GM12878 (cell line): ENCODE results near the gene OPN1LW. TPM values are rescaled to one million over a fixed set of nuclear protein-coding genes. Genes with fewer than 3 reads are reported as not detected.
A peak's percentile ranks its signal among the peaks of the same experiment; 100 is the strongest.

ENCODE experiments used
- ATAC-seq: fragments of 200-7000 bp; cut with Tn5 transposase; 3 replicates; pipeline ENCODE4 v1.9.1; 2020; ENCODE audit warnings: mild to moderate bottlenecking, moderate library complexity
- BruUV-seq: library from RNA; stranded (reverse); fragments of 400-500 nt; replicated peaks from 2 replicates; lab custom pipeline; 2021; lab: Mats Ljungman, UMichigan
- CTCF ChIA-PET: fragments of 300-600 bp; sonication (Branson Sonifier 250); formaldehyde crosslinking; extraction: SDS; loops from one replicate; lab custom pipeline; 2021; ENCODE audit warnings: inconsistent platforms; lab: Yijun Ruan, JAX
- POLR2A ChIA-PET: fragments of 350-600 bp; formaldehyde crosslinking; extraction: SDS; loops from one replicate; lab custom pipeline; 2021; ENCODE audit warnings: inconsistent platforms; lab: Charles Lee
- RAD21 ChIA-PET: fragments of 300-600 bp; sonication (Branson Sonifier 250); formaldehyde crosslinking; loops from one replicate; lab custom pipeline; 2023; ENCODE audit warnings: antibody characterized with exemption; ENCODE audit not compliant: unreplicated experiment; lab: Charles Lee
- SMC1A ChIA-PET: fragments of 300-600 bp; sonication (Branson Sonifier 250); formaldehyde crosslinking; loops from one replicate; lab custom pipeline; 2023; ENCODE audit not compliant: unreplicated experiment, uncharacterized antibody; lab: Charles Lee
- DNase-seq: peaks from one replicate; pipeline ENCODE4 v3.0.0-alpha.2; 2011; ENCODE audit warnings: low read depth, low spot score
- FAIRE-seq: peaks from 3 replicates; lab custom pipeline; 2011; peaks lifted over from hg19 to GRCh38; lab: Jason Lieb, UNC
- H2AFZ ChIP-seq: 2 replicates; pipeline ENCODE4 v1.6.0; 2011; ENCODE audit warnings: low read depth, low read length, control low read depth; ENCODE audit not compliant: control insufficient read depth
- H3K27ac ChIP-seq: 2 replicates; pipeline ENCODE4 v1.5.1; 2011; ENCODE audit warnings: control low read depth; ENCODE audit not compliant: control insufficient read depth, insufficient read depth
- H3K27me3 ChIP-seq, 2 experiments: replicated peaks in 1 of 2; 2 replicates each; pipeline versions ENCODE4 v1.6.0 to v1.6.1; 2011; ENCODE audit warnings: low read length in 1 of 2; ENCODE audit not compliant: control insufficient read depth in 2 of 2, insufficient read depth in 2 of 2
- H3K36me3 ChIP-seq, 2 experiments: 2 replicates each; pipeline ENCODE4 v1.5.1; 2011; ENCODE audit warnings: low read length in 1 of 2; ENCODE audit not compliant: control insufficient read depth in 2 of 2, insufficient read depth in 2 of 2
- H3K4me1 ChIP-seq: 2 replicates; pipeline ENCODE4 v1.6.1; 2011; ENCODE audit warnings: mild to moderate bottlenecking, low read length, moderate library complexity, mixed read lengths; ENCODE audit not compliant: control insufficient read depth, insufficient read depth
- H3K4me2 ChIP-seq: 2 replicates; pipeline ENCODE4 v1.6.0; 2011; ENCODE audit warnings: control low read depth; ENCODE audit not compliant: control insufficient read depth, insufficient read depth
- H3K4me3 ChIP-seq: fragments of 200-600 bp; sonication (generic); 2 replicates; pipeline ENCODE4 v1.5.1; 2016
- H3K79me2 ChIP-seq: 2 replicates; pipeline ENCODE4 v1.6.0; 2011; ENCODE audit warnings: low read length; ENCODE audit not compliant: control insufficient read depth, insufficient read depth
- H3K9ac ChIP-seq: 2 replicates; pipeline ENCODE4 v1.8.0; 2011; ENCODE audit warnings: low read length, control low read depth, mixed read lengths; ENCODE audit not compliant: control insufficient read depth, insufficient read depth
- H3K9me3 ChIP-seq: replicated peaks from 3 replicates; pipeline ENCODE4 v1.5.1; 2011; ENCODE audit warnings: mild to moderate bottlenecking, low read length; ENCODE audit not compliant: control insufficient read depth, insufficient read depth
- H4K20me1 ChIP-seq: 2 replicates; pipeline ENCODE4 v1.6.0; 2011; ENCODE audit not compliant: control insufficient read depth, insufficient read depth
- GATAD2B ChIP-seq: fragments of 450-650 bp; conservative IDR thresholded peaks from 2 replicates; pipeline ENCODE4 v1.6.1; 2017; ENCODE audit warnings: low read depth, mild to moderate bottlenecking, moderate library complexity
- HCFC1 ChIP-seq: fragments of 150-350 bp; IDR thresholded peaks from 2 replicates; pipeline ENCODE4 v1.6.1; 2014; ENCODE audit warnings: low read length
- IKZF1 ChIP-seq: fragments of 450-650 bp; conservative IDR thresholded peaks from 2 replicates; pipeline ENCODE4 v1.6.1; 2017; ENCODE audit warnings: antibody characterized with exemption, mild to moderate bottlenecking
- NFYA ChIP-seq: IDR thresholded peaks from 2 replicates; pipeline ENCODE4 v1.6.1; 2011; ENCODE audit warnings: low read depth, mild to moderate bottlenecking, low read length, improper control_type of control experiment, borderline replicate concordance
- NRF1 ChIP-seq: conservative IDR thresholded peaks from 2 replicates; pipeline ENCODE4 v1.6.1; 2011; ENCODE audit warnings: mild to moderate bottlenecking, low read depth, low read length, improper control_type of control experiment
- POLR2A ChIP-seq: IDR thresholded peaks from 2 replicates; pipeline ENCODE4 v1.6.1; 2011; ENCODE audit warnings: low read depth, mild to moderate bottlenecking, low read length
- RUNX3 ChIP-seq: IDR thresholded peaks from 2 replicates; pipeline ENCODE4 v1.6.1; 2012; ENCODE audit warnings: low read length, inconsistent platforms
- TAF1 ChIP-seq: IDR thresholded peaks from 2 replicates; pipeline ENCODE4 v1.6.1; 2011; ENCODE audit warnings: mild to moderate bottlenecking, low read depth, low read length, borderline replicate concordance
- WGBS: methylation state at CpG from one replicate; pipeline ENCODE4 v1.1.6; 2016; ENCODE audit warnings: low lambda C conversion rate; ENCODE audit not compliant: insufficient replicate concordance, insufficient coverage; ENCODE audit errors: missing lambda C conversion rate; 5-methylcytosine and 5-hydroxymethylcytosine counted together
- in situ Hi-C: fragments of 300-500 bp; cut with MboI; formaldehyde crosslinking; loops from 9 replicates; pipeline ENCODE4 v1.14.3; 2018; ENCODE audit warnings: mixed read lengths
- intact Hi-C: fragments of 100-400 bp; cut with micrococcal nuclease; formaldehyde crosslinking; loops from one replicate; pipeline ENCODE4 v1.14.2; 2022; ENCODE audit not compliant: unreplicated experiment
- polyA plus RNA-seq, 11 experiments: library from polyadenylated mRNA; depleted of rRNA in 4 of 11; unstranded in 6 of 11; stranded (reverse) in 5 of 11; fragments of >200 nt; fragmentation: Nextera tagmentation in 4 of 11; fragmentation: Illumina TruSeq in 1 of 11; extraction: Ambion mirVana in 4 of 11; extraction: Trizol in 1 of 11; gene quantifications; 1 replicate in 1 of 11; 2 replicates in 10 of 11; pipeline versions ENCODE4 v1.2.1 to v1.2.3, GENCODE V29; 2011 to 2016; ENCODE audit warnings: inconsistent platforms in 2 of 11, missing spikeins in 2 of 11, low read depth in 1 of 11
- total RNA-seq, 4 experiments: library from RNA; depleted of rRNA in 3 of 4; stranded (reverse); fragments of >200 nt in 3 of 4; fragmentation: Illumina TruSeq in 1 of 4; extraction: Trizol in 1 of 4; gene quantifications; 2 replicates each; pipeline versions ENCODE4 v1.2.1 to v1.2.3, GENCODE V29; 2013 to 2021

The OPN1LW gene
- total and polyA plus RNA-seq, 10 of the 15 experiments (the other 5 are each of a cell fraction or from before 2014, with no cell fraction given): not detected

DNA sequence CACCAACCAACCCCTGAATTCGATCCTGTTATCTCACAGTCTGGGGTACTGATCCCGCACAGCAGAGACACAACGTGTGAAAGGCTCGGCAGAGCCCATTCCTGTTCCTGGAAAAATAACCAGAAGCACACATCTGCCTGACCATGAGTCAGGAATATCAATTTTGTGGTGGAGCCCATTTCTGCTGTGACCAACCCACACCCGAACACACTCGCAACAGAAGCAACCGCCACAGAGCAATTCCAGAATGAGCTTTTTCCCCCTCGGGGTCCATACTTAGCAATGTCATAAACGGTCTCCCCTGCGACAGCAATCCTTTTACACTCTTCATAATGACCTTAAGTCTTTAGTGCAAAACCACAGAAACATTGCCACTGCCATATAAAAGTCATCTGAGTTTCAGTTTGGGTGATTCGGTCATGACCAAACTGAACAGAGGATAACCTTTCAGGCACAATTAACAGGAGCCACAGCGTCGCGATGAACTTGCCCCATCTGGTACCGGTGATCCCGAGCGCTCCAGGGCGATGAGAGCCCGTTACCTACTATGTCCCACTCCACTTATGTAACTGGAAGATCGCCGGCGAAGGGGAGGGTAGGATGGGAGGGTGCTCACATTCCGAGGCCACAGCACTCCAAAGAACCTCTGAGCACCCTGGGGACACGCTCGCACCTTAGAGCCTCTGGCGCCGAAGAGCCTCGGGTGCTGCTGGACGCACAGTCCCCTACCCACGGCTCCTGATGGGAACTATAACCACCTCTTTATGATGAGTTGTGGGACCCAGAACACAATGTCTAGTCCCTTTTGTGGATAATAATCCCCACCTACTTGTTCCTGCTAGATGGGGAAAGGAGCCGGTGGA lies 47.7 kb upstream of the OPN1LW start:
- WGBS: 38% methylated on average over 31 of the region's 31 CpGs
- peak overlapping the region; percentile 81 for H3K4me2 ChIP-seq
- in situ Hi-C loops (no loop called here), intact Hi-C loops (loop anchor here (5.0 kb wide), 1 partner anchor 124 kb away; the partner anchor contains the start of genes HCFC1 and TMEM187)
- H3K4me1 ChIP-seq: no peaks in the 10 kb centered on the region; the same call in 1 of the 2 replicates
- POLR2A ChIA-PET: interaction anchor here (1.2 kb wide), 1 partner anchor 333 kb away, joined by 3 read pairs; the partner anchor contains the start of gene ATP6AP1
- TF ChIP-seq GATAD2B (no peak), POLR2A (0 out of 2 replicates have a peak, but pooled peaks have one; percentile 29), RUNX3 (peak; percentile 67)
- CTCF ChIA-PET: no interaction called here
- peak overlapping the region; percentile 79 for H3K9ac ChIP-seq
- peaks cover 50% of the 10 kb centered on the region for H3K79me2 ChIP-seq
- DNase-seq (no peak), FAIRE-seq (peak; percentile 56), ATAC-seq (peak; percentile 25)
- H3K9me3 ChIP-seq: no peaks in the 10 kb centered on the region
- H2AFZ ChIP-seq: no peak overlapping the region
- H3K27me3 ChIP-seq: no peaks in the 10 kb centered on the region
- H3K27ac ChIP-seq: peak overlapping the region; percentile 68
- RAD21 ChIA-PET: interaction anchor here (0.7 to 1.5 kb wide), 2 partner anchors 78 to 303 kb away, joined by 3 read pairs; no protein-coding TSS in a partner anchor
- TSS peak; percentile 57 for BruUV-seq
- SMC1A ChIA-PET: interaction anchor here (0.7 kb wide), 1 partner anchor 301 kb away, joined by 3 read pairs; no protein-coding TSS in a partner anchor
- H3K36me3 ChIP-seq: no peaks in the 10 kb centered on the region
- peak overlapping the region; percentile 73 for H3K4me3 ChIP-seq
- H4K20me1 ChIP-seq: no peaks in the 10 kb centered on the region; the same call in 1 of the 2 replicates

DNA sequence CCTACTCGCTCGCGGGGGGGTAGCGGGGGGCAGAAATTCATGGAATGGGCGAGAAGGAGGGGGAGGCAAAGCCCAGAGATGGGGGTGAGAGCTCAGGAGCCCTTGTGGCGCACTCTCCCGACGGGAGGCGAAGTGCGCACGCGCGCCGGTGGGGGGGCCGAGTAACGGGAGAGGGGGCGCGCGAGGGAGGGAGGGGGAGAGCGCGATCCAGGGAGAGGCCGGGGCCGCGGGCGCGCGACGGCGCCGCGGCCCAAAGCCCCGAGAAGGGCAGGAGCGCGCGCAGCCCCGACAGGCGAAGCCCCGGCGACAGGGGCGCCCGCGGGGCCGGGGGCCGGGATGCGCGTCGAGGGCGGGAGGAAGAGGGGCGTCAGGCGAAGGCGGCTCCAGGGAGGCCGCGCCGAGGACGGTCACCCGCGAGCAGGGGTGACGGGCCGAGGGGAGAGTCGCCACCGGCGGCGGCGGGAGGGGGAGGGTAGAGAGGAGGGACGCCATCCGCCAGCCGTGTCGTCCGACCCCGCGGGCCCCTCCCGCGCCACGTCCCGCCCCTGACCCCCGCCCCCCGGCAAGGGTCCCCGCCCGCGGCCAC lies 46.9 kb upstream of the OPN1LW start:
- RAD21 ChIA-PET: interaction anchor here (0.7 to 1.5 kb wide), 2 partner anchors 79 to 304 kb away, joined by 3 read pairs; no protein-coding TSS in a partner anchor
- no peaks in the 10 kb centered on the region for H3K36me3 ChIP-seq
- H3K4me1 ChIP-seq: no peaks in the 10 kb centered on the region; the same call in 1 of the 2 replicates
- H4K20me1 ChIP-seq: no peaks in the 10 kb centered on the region; the same call in 1 of the 2 replicates
- CTCF ChIA-PET: no interaction called here
- no peak for DNase-seq
- H3K4me2 ChIP-seq: no peak overlapping the region
- POLR2A ChIA-PET: interaction anchor here (1.2 kb wide), 1 partner anchor 332 kb away, joined by 3 read pairs; the partner anchor contains the start of gene ATP6AP1
- 32% methylated on average over 8 of the region's 80 CpGs for WGBS
- no TSS peak for BruUV-seq
- peak overlapping the region; percentile 68 for H3K27ac ChIP-seq
- H3K27me3 ChIP-seq: no peaks in the 10 kb centered on the region
- ATAC-seq: peak; percentile 35
- no peak overlapping the region for H2AFZ ChIP-seq
- peak overlapping the region; percentile 73 for H3K4me3 ChIP-seq
- no peaks in the 10 kb centered on the region for H3K9me3 ChIP-seq
- intact Hi-C loops: loop anchor here (5.0 kb wide), 1 partner anchor 125 kb away; the partner anchor contains the start of genes HCFC1 and TMEM187
- TF ChIP-seq HCFC1 (0 out of 2 replicates have a peak, but pooled peaks have one; percentile 13), TAF1 (peak; percentile 13; the same call in 1 of the 2 replicates), NRF1 (peak; percentile 17; the same call in 1 of the 2 replicates), POLR2A (no peak; the same call in 1 of the 2 replicates), NFYA (no peak), RUNX3 (no peak), IKZF1 (0 out of 2 replicates have a peak, but pooled peaks have one; percentile 29)
- SMC1A ChIA-PET: interaction anchor here (0.6 to 0.7 kb wide), 3 partner anchors 219 to 875 kb away, joined by 3 read pairs; no protein-coding TSS in a partner anchor
- FAIRE-seq: peak; percentile 49
- H3K9ac ChIP-seq: peak overlapping the region; percentile 79
- H3K79me2 ChIP-seq: peaks cover 45% of the 10 kb centered on the region
- in situ Hi-C loops: no loop called here
